GM18951 (cell line): ENCODE results near the gene PGBD5.

ENCODE experiments used
- POLR2A ChIP-seq: IDR thresholded peaks from 4 replicates; pipeline ENCODE4 v1.6.1; 2011; ENCODE audit warnings: mild to moderate bottlenecking; ENCODE audit not compliant: insufficient read length, insufficient read depth; ENCODE audit errors: extremely low read depth
- in situ Hi-C: fragments of 300-500 bp; cut with MboI; formaldehyde crosslinking; loops from one replicate; pipeline ENCODE4 v1.12.0; 2022; ENCODE audit warnings: low sequenced_read_pairs, mixed read lengths, inconsistent platforms; ENCODE audit not compliant: unreplicated experiment

PGBD5 gene

DNA sequence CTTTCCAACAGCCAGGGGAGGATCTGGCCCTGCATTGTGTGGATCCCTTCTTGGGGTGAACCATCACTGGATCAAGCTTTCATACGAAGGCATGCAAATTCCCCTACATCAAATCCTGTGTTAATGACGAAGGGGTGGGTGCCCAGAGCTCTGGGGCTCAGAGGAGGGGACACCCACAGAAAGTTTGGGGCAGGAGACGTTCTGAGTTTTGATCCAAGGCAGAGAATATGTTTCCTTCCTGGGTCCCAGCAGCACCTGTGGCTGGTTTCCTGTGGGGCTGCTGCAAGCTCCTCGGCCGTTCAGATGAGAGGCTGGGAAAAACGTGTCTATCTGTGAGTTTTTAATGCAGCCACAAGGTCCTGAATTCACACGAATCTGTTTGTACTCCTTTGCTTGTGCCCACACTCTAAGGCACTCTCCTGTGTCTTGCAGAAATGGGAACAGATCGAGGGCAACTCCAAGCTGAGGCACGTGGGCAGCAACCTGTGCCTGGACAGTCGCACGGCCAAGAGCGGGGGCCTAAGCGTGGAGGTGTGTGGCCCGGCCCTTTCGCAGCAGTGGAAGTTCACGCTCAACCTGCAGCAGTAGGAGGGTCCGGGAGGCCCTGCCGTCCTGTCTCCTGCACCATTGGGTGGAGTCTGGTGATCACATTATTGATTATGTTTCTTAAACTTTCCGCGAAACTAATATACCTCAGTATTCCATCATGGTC, 147.1 kb downstream of the PGBD5 start:
- in situ Hi-C loops: no loop called here
- TF ChIP-seq POLR2A: no peak

DNA sequence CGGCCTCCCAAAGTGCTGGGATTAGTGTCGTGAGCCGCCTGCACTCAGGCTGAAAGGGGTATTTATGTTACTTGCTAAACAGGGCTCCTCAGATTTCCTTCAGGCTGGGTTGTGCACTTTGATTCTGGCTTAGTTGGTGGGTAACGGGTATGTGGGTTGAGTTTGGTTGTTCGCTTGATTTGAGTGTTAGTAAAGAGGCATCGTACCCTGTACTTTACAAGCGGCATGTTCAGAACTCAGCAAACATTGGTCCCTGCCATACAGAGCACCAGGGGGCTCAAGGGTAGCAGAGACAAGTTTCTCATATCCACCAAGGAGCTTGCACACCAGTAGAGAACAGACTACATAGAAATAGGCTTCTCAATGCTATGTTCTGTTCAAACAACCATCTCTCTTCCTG, 147.8 kb downstream of the PGBD5 start:
- in situ Hi-C loops: no loop called here
- TF ChIP-seq POLR2A: no peak

DNA sequence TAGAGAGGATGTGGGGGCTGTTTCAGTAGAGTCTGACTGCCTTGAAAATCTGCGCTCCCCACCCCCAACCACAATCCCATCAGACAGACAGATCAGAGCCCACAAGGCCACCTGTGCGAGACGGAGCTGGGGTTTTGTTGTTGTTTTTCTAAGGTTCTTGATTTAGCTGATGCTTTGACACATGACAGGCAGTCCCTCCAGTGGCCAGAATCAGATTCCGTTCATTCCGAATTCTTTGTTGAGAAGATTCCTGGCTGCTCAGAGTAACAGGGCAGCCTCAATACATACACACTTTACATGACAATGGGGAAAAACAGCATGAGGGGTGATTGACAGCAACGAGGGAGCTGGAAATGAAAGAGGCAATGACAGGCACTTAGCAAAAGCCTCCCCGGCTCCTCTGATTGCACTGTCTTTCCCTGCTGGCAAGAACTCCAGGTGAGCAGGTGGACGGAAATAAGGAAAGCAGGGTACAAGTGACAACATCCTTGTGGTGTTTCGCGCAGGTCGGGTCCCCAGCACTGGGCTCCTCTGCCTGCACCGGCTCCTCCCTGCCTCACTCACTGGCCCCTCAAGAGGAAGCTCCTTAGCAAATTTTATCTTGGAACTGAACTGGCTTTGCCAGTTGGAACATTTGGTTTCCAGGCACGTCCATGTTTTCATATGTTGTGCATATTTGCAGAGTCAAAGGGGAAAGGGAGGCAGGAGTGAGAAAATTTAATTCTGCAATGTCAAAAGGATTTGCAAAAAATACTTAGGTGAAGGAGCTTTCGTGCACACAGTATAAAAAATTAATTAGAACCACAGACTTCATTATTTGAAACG, 148.7 kb downstream of the PGBD5 start:
- TF ChIP-seq POLR2A: no peak
- in situ Hi-C loops: no loop called here

DNA sequence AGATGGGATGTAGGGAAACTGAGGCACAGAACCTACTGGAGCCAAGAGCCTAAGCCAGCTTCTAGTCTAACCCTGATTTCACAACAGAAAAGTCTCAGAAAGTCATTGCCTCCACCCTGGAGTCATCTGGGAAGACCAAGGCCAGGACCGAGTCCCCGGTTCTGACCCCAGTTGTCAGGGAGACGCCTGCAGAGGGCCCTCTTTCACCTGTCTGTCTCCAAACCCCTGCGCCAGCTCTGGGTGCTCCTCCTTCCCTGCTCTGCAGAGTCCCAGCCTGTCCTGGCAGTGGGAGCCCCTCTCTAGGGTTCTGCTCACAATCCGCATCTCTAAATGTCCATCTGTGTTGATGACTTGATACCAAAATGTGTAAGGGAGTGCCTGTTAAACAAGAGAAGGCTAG, 149.7 kb downstream of the PGBD5 start:
- no peak for TF ChIP-seq POLR2A
- in situ Hi-C loops: no loop called here

DNA sequence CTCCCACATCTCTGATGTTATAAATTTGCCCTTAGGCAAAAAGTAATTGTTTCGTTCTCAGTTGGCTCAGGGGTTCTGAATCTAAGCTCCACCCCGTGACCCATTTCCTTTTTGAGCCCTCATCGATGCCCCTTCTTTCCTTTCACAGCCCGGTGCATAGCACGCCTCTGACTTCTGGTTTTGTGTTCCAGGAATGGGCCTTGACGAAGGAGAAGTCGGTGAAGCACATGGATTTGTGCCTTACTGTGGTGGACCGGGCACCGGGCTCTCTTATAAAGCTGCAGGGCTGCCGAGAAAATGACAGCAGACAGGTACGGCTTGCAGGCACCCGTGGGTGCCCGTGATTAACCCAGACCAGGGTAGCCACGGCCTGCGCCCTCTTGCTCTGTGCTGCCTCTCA, 151.9 kb downstream of the PGBD5 start:
- in situ Hi-C loops: no loop called here
- TF ChIP-seq POLR2A: no peak

DNA sequence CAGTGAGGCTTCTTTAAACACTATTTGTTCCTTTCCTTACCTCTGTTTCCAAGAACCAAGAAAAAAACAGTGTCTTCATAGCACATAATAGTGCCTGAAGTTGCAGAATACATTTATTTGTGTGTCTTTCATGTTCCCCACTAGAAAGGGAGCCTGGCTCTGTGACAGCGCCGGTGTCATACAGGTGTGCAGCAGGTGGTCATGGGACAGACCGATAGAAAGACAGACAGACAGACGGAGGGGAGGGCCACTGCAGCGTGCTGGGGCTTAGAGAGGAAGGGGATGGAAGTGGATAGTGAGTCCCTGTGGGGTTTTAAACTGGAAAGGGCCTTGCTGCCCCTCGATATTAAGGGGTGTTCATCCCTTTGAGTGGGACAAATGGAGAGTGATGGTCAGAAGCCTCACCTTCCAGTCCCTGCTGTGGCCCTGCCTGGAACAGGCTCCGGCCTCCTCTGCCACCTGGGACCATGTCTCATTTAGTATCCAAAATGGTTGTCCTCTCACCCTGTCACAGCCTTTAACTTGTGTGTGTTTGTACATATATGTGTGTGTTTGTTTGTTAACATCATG, 152.9 kb downstream of the PGBD5 start:
- in situ Hi-C loops: no loop called here

DNA sequence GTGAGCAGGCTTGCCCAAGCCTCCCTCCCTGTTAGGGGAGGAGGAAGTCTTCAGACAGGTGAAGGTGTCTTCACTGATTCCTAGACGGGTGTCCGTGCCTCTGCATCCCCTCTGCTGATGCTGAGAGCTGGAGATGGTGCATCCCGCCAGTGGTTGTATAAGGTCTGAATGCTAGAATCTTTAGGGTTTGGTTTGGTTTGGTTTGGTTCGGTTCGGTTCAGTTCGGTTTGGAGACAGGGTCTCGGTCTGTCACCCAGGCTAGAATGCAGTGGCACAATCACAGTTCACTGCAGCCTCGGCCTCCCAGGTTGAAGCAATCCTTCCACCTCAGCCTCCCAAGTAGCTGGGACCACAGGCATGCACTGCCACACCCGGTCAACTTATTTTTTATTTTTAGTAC, 153.6 kb downstream of the PGBD5 start:
- in situ Hi-C loops: no loop called here
- TF ChIP-seq POLR2A: no peak

More for the DNA sequence above, 152.9 kb downstream of the PGBD5 start:
- TF ChIP-seq POLR2A: no peak

DNA sequence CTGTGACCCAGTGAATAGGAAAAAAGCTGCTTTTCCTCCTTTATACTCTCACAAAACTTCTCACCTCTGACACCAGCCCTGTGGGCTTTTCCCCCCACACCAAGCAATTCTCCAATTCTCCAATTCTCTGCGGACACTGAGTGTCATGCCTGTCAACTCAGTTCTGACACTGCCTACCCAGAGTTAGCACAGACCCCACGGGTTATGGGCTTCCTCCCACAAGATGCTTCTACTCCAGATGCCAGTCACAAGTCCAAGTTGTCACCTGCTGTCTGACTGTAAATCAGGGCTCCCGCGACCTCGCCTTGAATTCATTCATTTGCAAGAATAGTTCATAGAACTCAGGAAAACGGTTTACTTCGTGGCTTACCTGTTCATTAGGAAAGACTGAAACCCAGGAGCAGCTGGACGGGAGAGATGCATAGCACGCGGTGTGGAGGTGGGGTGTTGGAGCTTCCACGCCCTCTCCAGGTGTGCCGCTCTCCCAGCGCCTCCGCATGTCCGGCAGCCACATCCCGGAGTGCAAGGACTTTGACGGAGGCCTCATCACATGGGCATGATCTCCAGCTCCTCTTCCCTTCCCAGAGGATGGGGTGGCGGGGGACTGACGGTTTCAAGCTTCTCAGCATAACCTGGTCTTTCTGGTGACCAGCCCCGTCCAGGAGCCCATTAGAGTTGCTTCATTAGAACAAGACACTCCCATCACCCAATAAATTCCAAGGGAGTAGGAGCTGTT, 154.7 kb downstream of the PGBD5 start:
- in situ Hi-C loops: no loop called here
- no peak for TF ChIP-seq POLR2A

DNA sequence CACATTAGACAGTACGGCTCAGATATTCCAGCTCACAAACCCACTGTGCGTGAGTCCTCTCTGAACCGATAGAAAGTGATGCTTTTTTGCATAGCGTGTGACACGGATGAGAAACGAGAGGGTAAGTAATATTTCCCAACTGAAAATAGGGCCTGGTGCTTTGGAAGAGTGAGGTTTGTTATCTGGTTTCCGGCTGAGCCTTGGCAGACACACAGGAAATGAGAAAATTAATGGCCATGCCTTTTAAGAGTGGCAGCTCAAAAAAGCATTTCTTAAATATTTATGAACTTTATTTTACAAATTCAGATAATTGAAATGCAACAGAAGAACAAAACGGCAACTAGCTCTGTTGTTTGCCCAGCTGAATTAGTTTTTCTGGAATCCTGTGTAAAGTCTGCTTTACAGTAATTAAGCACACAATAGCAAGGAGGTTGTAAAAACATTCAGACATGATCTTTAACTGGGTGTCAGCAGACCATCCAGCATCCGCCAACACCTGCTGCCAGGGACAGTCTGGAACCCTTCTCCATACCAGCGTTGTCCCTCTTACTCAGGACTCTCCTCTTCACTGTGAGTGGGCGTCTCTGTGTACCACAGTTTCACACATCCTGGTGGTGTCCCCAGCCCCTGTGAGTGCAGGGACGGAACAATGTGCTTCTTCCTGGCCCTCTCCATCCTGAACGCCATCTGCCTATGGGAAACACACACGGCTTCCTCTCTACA, 155.4 kb downstream of the PGBD5 start:
- in situ Hi-C loops: no loop called here
- no peak for TF ChIP-seq POLR2A

DNA sequence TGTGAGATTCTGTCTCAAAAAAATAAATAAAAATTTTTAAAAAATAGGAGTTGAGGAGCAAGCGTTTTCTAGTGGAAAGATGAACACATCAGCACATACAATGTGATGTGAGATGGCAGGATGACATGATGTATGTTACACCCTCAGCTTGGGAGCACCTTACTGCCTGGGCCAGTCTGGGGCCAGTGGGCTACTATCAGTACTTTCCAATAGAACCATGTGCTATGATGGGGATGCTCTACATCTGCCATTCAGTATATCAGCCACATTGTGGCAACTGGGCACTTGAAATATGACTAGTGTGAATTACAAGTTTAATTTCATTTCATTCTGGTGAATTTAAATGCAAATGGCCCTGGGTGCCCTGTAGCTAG, 156.0 kb downstream of the PGBD5 start:
- in situ Hi-C loops: no loop called here
- TF ChIP-seq POLR2A: no peak

DNA sequence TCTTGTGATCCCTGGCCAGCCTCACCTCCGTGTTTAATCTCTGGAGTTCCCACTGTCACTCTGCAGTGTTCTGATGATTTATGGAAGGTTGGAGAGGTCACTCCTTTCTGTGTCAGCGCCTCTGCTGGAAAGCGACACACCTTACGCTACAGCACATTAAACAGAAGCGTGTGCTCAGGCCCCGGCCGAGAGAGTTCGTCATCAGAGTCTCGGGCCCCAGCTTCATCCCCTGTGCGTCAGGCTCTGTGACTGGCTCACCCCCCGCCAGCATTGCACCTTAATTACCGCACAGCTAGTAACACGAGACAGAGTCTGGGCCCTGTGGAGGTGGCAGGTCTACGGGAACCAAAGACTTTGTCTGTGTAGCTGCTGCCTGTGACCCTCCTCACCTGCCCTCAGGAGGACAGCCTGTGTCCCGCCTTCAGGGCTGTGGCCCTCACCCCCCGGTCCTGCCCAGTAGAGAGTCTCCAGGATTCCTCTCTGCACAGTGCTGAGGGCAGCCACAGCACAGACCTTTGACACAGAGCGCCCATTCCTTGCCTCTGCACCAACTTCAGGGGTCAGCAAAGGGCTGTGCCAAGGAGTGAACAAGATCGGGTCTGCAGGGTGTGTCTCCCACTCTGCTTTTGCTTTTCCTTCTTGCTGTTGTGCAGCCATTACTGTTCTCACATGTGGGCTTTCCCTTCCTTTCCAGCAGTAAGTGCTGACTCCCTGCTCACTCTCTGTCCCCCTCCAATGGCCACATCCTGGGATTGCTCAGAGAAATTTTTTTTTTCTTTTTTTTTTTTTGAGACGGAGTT, 157.6 kb downstream of the PGBD5 start:
- in situ Hi-C loops: no loop called here

DNA sequence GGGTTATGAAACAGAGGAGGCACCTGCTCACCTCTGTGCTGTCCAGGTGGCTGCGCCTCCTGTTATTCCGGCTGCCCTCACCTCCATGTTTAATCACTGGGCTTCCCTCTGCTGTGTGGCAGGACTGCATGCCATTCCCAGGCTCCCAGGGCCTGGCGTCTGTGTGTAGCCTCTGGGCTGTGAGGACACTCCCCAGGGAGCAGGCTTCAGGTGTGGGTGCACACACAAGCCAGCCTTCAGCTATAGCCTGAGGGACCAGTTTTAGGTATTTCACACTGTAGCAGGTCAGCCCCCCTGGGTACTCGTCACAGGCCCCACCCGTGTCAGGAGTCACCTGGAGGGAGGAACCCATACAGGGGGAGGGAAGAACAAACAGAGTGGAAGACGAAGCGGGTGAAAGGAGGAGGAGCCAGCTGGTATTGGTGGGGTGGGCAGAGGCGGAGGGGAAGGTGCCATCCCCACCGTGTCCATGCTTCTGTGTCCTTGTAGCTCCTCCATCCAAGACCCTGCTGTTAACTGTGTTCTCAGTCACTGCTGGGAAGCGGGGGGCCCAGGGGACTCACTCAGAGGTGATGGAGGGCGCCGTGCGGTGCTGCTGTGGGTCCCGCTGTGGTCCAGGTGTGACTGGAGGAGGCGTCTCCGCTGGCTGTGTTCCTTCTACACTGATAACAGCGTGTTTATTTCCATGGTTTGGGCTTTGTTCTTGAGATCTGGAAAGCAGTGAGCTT, 158.6 kb downstream of the PGBD5 start:
- in situ Hi-C loops: no loop called here

More for the DNA sequence above, 157.6 kb downstream of the PGBD5 start:
- TF ChIP-seq POLR2A: no peak

More for the DNA sequence above, 158.6 kb downstream of the PGBD5 start:
- no peak for TF ChIP-seq POLR2A
